Renal pelvis (tissue), 4 donors: Measurements from ENCODE around the gene BAZ2A. TPM values are rescaled to one million over a fixed set of nuclear protein-coding genes. Genes with fewer than 3 reads are reported as not detected.

Experiments
- DNase-seq: peaks from one replicate; pipeline ENCODE4 v3.0.0-alpha.2; 2013
- polyA plus RNA-seq, 3 donors: library from polyadenylated mRNA; unstranded; fragments of 120-200 nt; gene quantifications; one replicate each; pipeline ENCODE4 v1.2.1, GENCODE V29; 2013; ENCODE audit not compliant: insufficient read length in 3 of 3

The BAZ2A gene
- polyA plus RNA-seq, 3 donors, result 72.6 to 123 (median 108) TPM

DNA sequence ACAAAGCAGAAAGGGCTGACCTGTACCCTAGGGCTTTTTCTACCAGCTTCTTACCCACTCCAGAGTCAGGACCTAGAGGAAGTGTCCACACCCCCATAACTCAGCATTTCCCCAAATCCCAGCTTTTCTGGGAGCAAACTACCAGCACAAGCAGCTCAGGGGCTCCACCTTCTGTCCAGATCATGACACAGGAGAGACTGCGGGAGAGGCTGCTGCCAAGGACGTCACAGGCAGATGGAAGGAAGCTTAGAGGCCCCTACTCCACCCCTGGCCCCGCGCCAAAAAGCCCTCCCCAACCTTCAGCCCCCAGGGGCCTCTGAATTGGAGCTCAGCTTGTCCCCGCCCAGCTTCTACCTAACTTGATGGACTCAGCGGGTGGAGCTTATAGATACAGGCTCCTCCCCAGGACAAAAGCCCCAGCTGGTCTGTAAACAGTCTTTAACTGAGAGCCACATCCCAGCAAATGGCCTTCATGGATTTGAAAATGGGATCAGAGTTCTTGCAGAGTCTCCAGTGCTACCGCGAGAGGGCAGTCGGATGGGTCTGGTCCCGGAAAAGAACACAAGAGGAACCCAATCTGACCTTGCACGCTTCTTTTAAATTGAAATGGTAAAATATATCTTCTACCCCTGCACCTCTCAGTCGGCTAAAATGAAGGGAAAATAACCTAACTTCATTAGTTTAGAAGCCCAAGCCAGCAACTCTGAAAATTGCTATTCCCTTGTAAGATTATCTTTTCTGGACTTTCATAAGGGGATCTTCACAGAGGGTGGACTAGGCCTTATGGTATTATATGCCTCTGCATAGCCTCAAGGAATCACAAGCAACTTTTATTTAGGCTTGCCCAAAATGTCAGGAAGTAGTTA, 6.8 kb upstream of the BAZ2A start:
- DNase-seq, result peak; percentile 99

DNA sequence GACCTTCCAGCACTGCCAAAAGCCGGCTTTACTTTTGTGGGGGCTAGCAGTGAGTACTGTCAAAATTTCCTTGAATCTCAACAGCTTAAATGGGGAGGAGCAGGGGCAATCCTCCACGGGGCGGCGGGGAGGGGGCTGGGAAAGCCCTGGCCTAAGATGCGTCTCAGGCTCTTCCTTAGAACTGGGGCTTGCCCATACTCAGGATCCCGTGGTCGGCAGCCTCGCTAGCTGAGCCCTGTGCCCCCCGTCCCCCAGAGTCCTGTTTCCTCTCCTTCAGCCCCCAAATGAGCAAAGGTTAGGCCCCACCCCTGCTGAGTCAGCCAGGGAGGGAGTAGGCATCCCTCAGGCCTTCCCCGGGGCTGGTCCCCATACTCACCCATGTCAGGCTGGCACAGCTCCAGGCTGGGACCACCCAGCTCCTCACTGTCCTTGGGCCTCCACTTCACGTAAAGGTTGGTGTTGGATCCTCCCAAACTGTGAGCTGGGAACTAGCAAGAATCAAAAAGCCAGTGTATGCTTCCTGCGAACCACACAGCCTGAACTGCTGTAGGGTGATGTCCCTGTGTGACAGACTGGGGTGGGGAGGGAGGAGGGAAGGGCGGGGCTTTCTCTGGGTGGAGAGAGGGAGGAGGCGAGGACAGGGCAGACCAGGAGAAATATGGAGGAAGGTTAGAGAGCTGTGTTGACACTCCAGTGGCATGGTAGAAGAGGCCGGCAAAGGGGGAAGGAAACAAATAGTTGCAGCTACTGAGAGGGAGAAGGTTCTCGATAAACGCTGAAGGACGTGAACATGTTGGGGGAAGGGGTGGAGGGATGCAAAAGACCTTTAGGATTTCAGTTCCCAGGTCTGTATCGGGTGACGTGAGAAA, 5.9 kb upstream of the BAZ2A start:
- peak; percentile 88 for DNase-seq

DNA sequence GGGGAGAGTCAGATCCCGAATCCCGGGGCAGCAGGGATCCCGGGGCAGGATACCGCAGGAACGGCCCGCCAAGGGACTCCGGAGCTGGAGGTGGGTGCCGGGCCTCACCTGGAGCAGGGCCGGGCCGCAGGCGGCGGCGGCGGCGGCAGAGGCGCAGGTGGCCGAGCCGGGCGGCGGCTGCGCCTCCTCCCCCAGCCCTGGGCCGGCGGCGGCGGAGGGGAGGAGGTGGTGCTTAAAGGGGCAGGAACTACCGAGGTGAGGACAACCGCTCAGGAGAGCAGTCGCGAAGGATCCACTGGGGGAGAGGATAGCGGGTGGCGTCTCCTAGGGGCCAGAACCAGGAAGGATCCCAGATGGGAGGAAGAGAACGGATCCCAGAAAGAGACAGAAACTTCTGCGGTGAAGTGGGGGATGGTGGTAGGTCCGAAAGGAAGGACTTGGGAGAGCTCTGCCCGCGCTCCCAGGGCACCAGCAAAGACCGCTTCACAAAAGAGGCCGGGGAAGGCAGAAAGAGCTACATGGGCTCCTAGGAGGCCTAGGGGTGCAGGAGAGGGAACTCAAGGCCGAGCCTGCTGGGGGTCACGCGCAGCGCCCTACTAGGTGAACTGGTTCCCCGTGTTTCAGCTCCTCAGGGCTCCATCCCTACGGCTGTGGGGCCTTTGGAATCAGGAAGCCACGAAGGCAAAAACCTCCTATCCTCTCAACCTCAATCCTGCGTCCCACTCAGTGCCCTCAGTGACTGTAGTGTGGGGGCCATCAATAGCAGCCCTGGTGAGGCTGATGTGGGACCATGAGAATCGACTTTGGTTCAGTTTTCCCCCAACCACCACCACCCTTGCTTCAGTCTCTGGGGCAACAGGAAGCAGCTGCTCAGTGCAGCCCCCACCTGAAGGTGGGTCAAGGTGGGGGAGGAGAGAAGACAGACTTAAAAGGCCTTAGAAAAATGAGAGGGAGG, 5.0 kb upstream of the BAZ2A start:
- no peak for DNase-seq

DNA sequence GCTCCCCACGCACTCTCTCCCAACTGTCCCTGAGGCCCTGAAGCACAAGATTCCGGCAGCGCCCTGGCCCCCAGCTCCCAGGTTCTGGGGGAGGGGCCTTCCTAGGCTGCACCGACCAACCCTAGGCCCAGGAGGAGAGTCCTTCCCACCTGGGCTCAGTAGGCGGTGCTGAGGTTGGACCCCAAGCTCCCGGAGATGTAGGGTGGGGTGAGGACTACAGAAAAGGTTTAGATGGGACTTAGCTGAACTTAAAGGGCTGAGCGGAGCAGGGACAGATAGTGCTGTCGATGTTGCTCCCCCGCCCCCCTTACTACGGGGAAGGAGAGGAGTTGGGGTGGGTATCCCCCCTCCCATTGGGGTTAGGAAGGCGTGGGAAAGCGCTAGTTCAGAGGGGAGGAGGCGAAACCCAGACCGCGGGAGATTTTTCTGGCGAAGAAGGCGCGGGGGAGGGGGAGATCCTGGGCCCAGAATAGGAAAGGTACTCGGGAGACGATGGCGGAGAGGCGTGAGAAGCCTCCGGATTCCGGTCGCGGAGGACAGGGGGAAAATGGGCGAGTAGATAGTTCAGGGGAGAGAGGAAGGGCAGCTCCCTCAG, 4.2 kb upstream of the BAZ2A start:
- no peak for DNase-seq

GRCh38 chr12:56633468-56634241, 3.5 kb upstream of the BAZ2A start:
- DNase-seq, result no peak

DNA sequence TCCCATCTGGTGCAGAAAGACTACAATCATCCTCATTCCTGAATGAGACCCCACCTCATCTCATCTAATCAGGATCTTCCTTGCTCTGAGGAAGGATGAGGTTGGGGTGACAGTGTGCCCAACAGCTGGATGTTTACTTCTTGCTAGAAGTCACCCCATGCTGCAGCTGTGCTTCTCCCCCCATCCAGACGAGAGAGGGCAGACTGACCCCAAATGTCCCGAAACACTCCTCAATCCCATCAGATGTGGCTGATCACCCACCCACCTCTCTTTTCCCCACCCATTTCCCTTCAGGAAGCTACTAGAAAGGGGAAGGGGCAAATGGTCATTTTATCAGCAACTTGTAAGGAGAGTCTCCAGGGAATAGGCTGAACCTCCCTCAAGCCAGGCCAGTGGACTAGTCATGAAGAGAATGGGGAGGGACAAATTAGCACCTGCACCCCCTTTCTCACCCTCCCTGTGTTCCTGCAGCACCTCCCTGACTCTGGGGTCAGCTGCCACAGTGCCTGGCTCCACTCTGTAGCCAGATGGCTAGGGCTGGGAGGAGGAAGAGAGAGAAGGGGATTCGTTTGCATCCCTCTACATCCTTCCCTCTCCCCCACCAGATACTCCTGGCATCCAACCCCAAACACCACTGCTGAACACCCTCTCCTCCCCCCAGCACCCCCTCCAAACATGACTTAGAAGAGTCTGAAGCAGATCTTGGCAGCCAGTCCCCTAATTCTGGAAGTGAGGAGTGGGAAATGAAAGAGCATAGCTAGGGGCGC, 2.8 kb upstream of the BAZ2A start:
- DNase-seq, result no peak

DNA sequence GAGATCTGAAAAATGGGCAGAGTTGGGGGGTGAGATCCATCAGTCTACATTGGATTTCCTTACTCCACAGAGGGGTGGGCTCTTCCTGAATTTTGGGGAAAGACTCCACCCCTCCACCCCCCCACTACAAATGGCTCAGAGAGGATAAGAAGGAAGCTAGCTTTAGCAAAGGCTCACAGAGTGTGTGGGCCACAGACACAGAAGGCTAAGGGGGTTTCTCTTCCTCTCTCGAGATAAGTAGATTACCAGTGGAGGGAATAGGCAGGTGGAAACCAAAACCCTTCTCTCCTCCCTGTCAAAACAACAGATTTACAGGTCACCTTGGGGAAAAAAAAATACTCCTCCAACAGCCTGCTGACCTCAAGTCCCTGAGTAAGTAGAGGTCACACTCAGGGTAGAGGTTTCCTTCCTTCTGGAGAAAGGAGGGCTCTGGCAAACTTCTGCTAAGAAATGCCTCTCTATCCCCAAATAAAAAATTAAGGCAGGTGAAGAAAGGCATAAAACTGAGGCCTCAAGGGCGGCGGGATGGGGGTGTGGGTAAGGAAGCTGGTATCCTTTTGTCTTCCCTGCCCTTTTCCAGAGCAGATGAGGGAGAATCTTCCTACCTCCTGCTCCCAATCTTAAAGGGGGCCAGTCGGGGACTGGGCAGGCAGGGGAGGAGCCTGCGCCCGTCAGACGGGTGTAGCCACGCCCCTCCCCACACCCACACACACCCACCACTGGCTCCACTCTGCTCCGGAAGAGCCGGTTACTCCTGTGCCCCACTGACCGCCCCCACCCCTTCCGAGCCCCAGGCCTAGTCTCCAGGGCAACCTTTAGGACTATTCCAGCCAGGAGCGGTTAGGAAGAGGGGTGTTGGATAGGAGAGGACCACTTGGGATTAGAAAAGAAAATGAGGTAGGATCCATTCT, 1.9 kb upstream of the BAZ2A start:
- DNase-seq, result no peak

DNA sequence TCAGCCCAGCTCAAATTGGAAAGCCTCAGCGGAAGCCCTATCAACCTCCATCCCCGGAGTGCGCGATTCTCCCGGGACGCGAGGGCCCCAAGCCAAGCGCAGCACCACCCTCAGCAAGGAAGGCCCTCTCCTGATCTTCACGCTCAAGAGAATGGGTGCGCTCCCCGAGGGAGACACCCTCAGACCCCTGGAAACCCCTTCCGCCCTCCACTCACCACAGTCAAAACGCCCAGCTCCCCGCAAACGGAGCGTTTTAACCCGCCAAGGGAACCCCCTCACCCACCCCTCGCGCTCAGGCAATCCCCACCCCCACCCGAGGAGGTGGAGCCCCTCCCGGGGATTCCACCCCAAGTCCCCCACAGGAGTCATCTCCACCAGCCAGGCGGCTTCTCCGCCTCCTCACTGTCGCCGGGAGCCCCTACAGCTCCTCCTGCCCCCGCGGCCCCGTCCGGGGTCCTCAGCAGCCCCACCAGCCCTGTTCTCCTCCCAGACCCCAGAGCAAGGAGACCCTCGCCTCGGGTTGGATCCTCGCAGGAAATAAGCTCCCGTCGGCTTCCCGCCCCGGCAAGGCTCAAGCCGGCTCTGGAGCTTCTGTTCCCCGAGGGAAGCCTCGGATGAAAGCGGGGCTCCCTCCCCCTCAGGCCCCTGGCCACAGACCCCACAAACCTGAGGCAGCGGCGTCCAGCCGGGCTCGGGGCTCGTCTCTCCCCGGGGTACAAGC, 507 bp downstream of the BAZ2A start:
- DNase-seq, result no peak

GRCh38 chr12:56628671-56629458, 1.3 kb downstream of the BAZ2A start:
- no peak for DNase-seq

GRCh38 chr12:56626701-56627100, 3.4 kb downstream of the BAZ2A start:
- DNase-seq, result no peak

GRCh38 chr12:56622535-56622934, 7.6 kb downstream of the BAZ2A start:
- DNase-seq, result no peak

DNA sequence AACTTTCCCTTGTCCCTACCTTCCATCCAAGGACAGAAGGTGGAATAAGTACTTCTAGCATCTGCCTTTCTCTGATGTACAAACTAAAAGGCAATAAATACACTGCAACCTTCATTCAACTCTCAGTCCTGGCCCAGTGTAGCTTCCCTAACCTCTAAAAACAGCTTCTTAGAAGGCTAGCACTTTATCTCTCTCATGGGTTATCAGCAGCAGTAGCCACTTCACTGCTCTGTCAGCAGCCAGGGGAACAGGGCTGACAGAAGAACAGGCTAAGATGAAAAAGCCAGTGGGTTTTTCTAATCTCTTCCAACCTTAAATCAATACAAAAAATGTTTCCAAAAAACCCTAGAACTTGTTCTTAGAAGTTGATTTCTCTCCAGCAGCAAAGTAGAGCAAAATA, 13.2 kb downstream of the BAZ2A start:
- no peak for DNase-seq

DNA sequence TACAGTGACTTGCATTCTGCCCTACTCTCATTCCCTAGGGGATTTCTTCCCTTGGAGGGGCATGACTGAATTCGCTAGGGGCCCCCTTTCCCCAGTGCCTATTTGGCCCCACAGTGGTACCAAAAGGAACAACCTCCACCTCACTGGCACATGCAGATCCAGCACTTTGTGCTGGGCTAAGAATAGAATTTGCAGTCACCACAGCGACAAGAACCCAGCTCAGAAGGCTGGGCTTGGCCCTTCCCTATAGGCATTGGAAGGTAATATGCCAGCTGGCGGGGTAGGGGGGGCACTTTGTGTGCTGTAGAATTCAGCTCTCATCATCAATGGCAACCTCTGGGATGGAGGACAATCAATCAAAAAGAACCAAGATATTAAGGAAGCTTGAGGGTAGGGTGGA, 13.9 kb downstream of the BAZ2A start:
- no peak for DNase-seq

DNA sequence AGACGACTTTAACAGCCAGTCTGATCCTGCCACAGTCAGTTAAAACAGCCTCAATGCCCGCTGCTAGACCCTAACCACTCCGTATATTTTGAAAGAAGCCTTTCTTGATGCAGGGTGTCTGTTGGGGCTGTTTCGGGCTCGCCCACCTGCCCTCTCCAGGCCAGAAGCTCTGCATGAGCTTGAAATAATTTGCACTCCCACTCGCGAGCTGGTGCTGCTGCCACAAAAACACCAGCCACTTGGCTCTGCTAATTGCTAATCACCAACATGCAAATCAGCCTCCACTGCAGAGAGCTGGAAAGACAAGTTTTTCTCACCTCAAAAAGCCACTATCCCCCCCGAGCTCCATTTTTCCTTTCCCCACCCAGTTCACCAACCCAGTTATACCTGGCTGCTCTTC, 15.5 kb downstream of the BAZ2A start:
- DNase-seq, result no peak

GRCh38 chr12:56604355-56604754, 25.8 kb downstream of the BAZ2A start:
- DNase-seq, result no peak

DNA sequence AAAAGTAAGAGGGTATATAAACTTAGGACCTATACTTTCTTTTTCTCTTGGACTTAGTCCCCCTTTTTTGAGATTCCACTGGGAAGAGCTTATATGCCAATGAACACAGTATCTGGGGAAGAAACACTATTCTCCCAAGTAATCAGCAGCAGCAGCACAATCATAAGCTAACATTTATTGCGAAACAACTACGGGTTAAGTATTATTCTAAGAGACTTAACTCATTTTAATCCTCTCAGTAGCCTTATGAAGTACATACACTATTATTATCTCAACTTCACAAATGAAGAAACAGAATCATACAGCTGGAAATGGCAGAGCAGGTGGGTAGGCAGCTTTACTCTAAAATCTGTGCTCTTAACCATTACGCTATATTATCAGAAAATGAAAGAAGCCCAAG, 27.9 kb downstream of the BAZ2A start:
- DNase-seq, result no peak

DNA sequence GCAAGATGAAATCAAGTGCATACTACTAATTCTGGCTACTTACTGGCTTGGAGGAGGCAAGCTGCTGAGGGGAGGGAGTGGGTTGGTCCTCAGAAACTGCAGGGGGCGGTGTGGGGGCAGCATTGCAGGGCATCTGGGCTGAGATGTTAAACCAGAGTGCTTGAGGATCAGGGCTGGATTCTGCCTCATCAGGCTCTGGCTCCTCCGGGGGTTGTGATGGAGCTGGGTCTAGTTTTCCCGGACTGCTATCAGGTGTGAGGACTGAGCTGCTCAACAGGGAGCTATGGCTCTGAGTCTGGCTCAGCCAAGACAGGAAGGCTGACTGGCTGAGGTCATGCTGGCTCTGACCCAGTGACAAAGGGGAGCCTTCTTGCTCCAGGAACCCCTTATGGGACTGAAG, 28.6 kb downstream of the BAZ2A start:
- DNase-seq, result no peak
